HepG2 (cell line): ENCODE measurements around the gene ASPRV1. TPM values are rescaled to one million over a fixed set of nuclear protein-coding genes. Genes with fewer than 3 reads are reported as not detected.

ENCODE experiments used
- ARID3A ChIP-seq: IDR thresholded peaks from 2 replicates; pipeline ENCODE4 v1.6.1; 2012; ENCODE audit warnings: low read depth, low read length, improper control_type of control experiment
- MTA1 ChIP-seq: sonication (generic); formaldehyde crosslinking; IDR thresholded peaks from 2 replicates; pipeline ENCODE4 v1.4.0; 2020; ENCODE audit warnings: missing genetic modification reagents, mild to moderate bottlenecking, borderline replicate concordance
- MYC ChIP-seq: sonication (generic); formaldehyde crosslinking; IDR thresholded peaks from 2 replicates; pipeline ENCODE4 v1.9.0; 2021; ENCODE audit warnings: missing genetic modification reagents, borderline replicate concordance
- NFAT5 ChIP-seq: sonication (generic); formaldehyde crosslinking; IDR thresholded peaks from 2 replicates; pipeline ENCODE4 v1.4.0; 2020; ENCODE audit warnings: missing genetic modification reagents
- POGZ ChIP-seq: sonication (generic); formaldehyde crosslinking; IDR thresholded peaks from 2 replicates; pipeline ENCODE4 v1.4.0; 2020; ENCODE audit warnings: mild to moderate bottlenecking, missing genetic modification reagents
- TBX2 ChIP-seq: sonication (generic); formaldehyde crosslinking; IDR thresholded peaks from 2 replicates; pipeline ENCODE4 v1.5.0; 2020; ENCODE audit warnings: missing genetic modification reagents, mild to moderate bottlenecking, borderline replicate concordance
- ZNF17 ChIP-seq: sonication (generic); formaldehyde crosslinking; IDR thresholded peaks from 2 replicates; pipeline ENCODE4 v1.5.0; 2020; ENCODE audit warnings: mild to moderate bottlenecking, missing genetic modification reagents
- ZNF44 ChIP-seq: sonication (generic); formaldehyde crosslinking; IDR thresholded peaks from 2 replicates; pipeline ENCODE4 v1.5.1; 2020; ENCODE audit warnings: mild to moderate bottlenecking, missing genetic modification reagents
- ZNF788 ChIP-seq: sonication (generic); formaldehyde crosslinking; IDR thresholded peaks from 2 replicates; pipeline ENCODE4 v1.5.0; 2020; ENCODE audit warnings: mild to moderate bottlenecking, missing genetic modification reagents, borderline replicate concordance
- ZSCAN12 ChIP-seq: sonication (generic); formaldehyde crosslinking; IDR thresholded peaks from 2 replicates; pipeline ENCODE4 v1.9.0; 2021; ENCODE audit warnings: mild to moderate bottlenecking, missing genetic modification reagents
- polyA plus RNA-seq, 8 experiments: library from polyadenylated mRNA; depleted of rRNA in 3 of 8; stranded (reverse) in 7 of 8; unstranded in 1 of 8; fragments of >200 nt; fragmentation: Illumina TruSeq in 4 of 8; extraction: Trizol in 4 of 8; gene quantifications; 2 replicates each; pipeline versions ENCODE4 v1.2.1 to v1.2.3, GENCODE V29; 2011 to 2016; ENCODE audit warnings: low read depth in 4 of 8, missing spikeins in 1 of 8, mixed read lengths in 1 of 8; ENCODE audit not compliant: insufficient read depth in 1 of 8
- total RNA-seq, 5 experiments: library from RNA; depleted of rRNA; stranded (reverse); fragments of >200 nt; fragmentation: Illumina TruSeq; extraction: Trizol; gene quantifications; 2 replicates each; pipeline ENCODE4 v1.2.3, GENCODE V29; 2016; ENCODE audit warnings: low read depth in 1 of 5
- TF ChIP-seq, protein P1 (sequence below): sonication (generic); formaldehyde crosslinking; IDR thresholded peaks from 2 replicates; pipeline ENCODE4 v1.8.0; 2022; ENCODE audit warnings: missing genetic modification reagents, mild to moderate bottlenecking, borderline replicate concordance
- TF ChIP-seq, protein P2 (sequence below): sonication (generic); formaldehyde crosslinking; IDR thresholded peaks from 2 replicates; pipeline ENCODE4 v1.4.0; 2020; ENCODE audit warnings: missing genetic modification reagents
- TF ChIP-seq, protein P3 (sequence below): sonication (generic); formaldehyde crosslinking; IDR thresholded peaks from 2 replicates; pipeline ENCODE4 v1.5.0; 2020; ENCODE audit warnings: missing genetic modification reagents

Gene ASPRV1
- total and polyA plus RNA-seq, 2 of the 13 experiments (the other 11 are each of a cell fraction or from before 2014, with no cell fraction given): 0.40 to 0.48 TPM

- TF ChIP-seq NFAT5 (CRISPR knock-in tag) (no peak), MTA1 (CRISPR knock-in tag) (0 out of 2 replicates have a peak, but pooled peaks have one; percentile 57), TBX2 (CRISPR knock-in tag) (peak; percentile 53; the same call in 1 of the 2 replicates), ZNF788 (CRISPR knock-in tag) (peak; percentile 46; the same call in 1 of the 2 replicates), ZNF44 (no peak), ZNF17 (no peak), ZSCAN12 (CRISPR knock-in tag) (no peak), ARID3A (no peak), MYC (CRISPR knock-in tag) (peak; percentile 82; the same call in 1 of the 2 replicates), POGZ (CRISPR knock-in tag) (peak; percentile 35; the same call in 1 of the 2 replicates)
- TF ChIP-seq, protein P1, sequence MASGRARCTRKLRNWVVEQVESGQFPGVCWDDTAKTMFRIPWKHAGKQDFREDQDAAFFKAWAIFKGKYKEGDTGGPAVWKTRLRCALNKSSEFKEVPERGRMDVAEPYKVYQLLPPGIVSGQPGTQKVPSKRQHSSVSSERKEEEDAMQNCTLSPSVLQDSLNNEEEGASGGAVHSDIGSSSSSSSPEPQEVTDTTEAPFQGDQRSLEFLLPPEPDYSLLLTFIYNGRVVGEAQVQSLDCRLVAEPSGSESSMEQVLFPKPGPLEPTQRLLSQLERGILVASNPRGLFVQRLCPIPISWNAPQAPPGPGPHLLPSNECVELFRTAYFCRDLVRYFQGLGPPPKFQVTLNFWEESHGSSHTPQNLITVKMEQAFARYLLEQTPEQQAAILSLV (CRISPR knock-in tag): peak; percentile 53; the same call in 1 of the 2 replicates
- TF ChIP-seq, protein P2, sequence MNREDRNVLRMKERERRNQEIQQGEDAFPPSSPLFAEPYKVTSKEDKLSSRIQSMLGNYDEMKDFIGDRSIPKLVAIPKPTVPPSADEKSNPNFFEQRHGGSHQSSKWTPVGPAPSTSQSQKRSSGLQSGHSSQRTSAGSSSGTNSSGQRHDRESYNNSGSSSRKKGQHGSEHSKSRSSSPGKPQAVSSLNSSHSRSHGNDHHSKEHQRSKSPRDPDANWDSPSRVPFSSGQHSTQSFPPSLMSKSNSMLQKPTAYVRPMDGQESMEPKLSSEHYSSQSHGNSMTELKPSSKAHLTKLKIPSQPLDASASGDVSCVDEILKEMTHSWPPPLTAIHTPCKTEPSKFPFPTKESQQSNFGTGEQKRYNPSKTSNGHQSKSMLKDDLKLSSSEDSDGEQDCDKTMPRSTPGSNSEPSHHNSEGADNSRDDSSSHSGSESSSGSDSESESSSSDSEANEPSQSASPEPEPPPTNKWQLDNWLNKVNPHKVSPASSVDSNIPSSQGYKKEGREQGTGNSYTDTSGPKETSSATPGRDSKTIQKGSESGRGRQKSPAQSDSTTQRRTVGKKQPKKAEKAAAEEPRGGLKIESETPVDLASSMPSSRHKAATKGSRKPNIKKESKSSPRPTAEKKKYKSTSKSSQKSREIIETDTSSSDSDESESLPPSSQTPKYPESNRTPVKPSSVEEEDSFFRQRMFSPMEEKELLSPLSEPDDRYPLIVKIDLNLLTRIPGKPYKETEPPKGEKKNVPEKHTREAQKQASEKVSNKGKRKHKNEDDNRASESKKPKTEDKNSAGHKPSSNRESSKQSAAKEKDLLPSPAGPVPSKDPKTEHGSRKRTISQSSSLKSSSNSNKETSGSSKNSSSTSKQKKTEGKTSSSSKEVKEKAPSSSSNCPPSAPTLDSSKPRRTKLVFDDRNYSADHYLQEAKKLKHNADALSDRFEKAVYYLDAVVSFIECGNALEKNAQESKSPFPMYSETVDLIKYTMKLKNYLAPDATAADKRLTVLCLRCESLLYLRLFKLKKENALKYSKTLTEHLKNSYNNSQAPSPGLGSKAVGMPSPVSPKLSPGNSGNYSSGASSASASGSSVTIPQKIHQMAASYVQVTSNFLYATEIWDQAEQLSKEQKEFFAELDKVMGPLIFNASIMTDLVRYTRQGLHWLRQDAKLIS (CRISPR knock-in tag): no peak
- TF ChIP-seq, protein P3, sequence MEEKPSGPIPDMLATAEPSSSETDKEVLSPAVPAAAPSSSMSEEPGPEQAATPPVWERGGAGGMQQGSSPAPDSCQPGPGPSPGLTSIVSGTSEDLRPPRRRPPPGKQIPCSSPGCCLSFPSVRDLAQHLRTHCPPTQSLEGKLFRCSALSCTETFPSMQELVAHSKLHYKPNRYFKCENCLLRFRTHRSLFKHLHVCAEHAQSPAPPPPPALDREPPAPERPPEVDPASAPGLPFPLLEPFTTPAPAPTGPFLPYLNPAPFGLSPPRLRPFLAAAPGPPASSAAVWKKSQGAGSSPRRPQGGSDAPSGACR: peak; percentile 37; the same call in 1 of the 2 replicates
Measured at GRCh38 chr2:69975853-69976462, 14.5 kb upstream of the ASPRV1 start (continued).
